ENCODE measurements around the gene GP9.
"Not testable (repeated sequence)": the region's sequence is repeated elsewhere in the genome, so short reads cannot be mapped to it uniquely, and the experiment has no call there.

Gene GP9

DNA sequence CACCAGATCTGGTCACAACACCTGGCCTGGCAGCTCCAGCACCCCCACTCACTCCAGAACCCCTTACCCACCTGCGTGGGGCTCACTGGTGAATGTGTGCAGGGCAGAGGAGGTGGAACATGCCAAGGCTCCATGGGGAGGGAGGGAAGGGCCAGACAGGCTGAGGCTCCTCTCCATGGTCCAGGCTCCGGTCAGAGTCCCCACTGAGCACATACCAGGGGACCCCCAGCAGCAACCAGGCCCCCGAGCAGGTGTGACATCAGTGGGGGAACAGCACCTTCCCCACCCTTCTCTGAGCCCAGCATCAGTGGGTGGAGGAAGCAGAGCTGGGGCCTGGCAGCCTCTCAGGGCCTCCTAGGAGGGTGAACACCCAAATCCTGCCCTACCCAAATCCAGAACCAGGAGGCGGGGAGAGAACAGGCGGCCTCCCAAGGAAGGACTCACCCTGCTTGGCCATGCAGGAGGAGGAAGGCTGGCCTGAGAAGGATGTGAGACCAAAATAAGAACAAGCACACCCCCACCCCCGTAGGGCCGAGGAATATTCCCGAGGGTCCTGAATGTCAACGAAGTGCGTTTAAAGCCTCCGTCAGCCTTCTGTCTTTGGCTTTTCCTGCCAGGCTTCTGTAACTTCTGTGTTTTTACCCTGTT is 1.1 kb upstream of the GP9 start:
- Histone ChIP-seq H3K27me3 (ENCODE audit: control insufficient read depth, insufficient read depth, low read length) (no peaks in the 10 kb centered on the region), H3K4me1 (ENCODE audit: control insufficient read depth, insufficient read depth, low read length) (peaks cover 46% of the 10 kb centered on the region), H3K4me3 (ENCODE audit: low read length) (no peak overlapping the region), H3K36me3 (ENCODE audit: control insufficient read depth, insufficient read depth, low read length) (no peaks in the 10 kb centered on the region), H3K9me3 (ENCODE audit: control insufficient read depth, low read length) (no peaks in the 10 kb centered on the region), H3K9ac (ENCODE audit: low read length) (no peak overlapping the region)

DNA sequence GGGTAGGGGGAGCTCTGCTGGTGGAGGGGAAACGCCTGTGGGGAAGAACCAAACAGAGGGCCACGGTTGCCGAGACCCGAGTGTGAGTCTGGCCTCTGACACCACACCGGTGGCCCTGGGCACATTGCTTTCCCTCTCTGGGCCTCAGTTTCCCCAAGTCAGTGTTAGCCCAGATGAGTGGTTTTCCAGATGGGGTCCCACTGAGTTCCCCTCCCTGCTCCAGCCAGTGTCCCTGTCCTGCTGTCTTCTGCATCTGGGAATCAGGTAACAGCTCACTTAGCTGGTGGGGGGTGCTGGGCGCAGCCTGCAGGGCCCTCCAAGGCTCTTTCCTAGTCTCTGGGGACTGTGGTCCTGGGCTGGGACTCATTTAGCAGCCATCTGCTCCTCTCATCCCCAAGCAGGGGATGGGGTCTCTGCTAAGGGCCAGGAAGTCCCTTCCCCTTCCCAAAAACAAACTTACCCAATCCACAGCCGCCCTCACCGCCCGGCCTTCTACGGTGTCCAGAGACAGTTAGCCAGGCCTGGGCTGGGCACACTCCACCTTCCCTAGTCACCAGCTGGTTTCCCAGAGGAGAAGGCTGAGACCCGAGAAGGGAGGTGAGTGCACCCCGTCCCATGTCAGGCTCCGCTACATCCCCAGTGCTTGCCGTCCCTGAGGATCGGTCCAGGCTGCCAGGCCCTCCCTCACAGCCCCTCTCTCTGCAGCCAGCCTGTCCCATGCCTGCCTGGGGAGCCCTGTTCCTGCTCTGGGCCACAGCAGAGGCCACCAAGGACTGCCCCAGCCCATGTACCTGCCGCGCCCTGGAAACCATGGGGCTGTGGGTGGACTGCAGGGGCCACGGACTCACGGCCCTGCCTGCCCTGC is 676 bp downstream of the GP9 start:
- Histone ChIP-seq H3K9ac (ENCODE audit: low read length) (no peak overlapping the region), H3K4me1 (ENCODE audit: control insufficient read depth, insufficient read depth, low read length) (peaks cover 49% of the 10 kb centered on the region)

DNA sequence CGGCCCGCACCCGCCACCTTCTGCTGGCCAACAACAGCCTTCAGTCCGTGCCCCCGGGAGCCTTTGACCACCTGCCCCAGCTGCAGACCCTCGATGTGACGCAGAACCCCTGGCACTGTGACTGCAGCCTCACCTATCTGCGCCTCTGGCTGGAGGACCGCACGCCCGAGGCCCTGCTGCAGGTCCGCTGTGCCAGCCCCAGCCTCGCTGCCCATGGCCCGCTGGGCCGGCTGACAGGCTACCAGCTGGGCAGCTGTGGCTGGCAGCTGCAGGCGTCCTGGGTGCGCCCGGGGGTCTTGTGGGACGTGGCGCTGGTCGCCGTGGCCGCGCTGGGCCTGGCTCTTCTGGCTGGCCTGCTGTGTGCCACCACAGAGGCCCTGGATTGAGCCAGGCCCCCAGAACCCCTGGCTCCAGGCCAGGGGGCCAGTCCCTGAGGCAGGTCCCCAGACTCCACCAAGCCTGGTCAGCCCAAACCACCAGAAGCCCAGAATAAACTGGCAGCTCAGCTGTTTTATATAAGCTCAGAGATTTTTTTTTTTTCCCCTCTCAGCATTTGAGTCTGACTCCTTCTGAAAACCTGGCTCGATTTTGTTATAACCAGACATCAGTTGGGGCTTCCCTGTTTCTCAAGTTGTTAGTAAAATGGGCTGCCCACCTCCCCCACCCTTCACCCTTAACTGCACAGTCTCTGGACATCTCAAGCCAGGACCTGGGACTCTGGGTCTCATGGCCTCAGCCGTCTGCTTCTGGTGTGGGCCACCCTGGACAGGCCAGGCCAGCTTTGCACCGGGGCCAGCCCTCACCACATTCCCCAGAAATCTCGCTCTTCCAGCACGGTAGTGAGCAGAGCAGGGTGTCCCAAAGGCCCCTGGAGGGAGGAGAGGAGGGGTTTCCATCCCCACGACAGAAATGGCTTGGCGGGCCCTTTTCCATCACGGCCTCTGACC is 1.6 kb downstream of the GP9 start:
- H3K4me3 ChIP-seq (ENCODE audit: low read length): no peak overlapping the region
- H3K9me3 ChIP-seq (ENCODE audit: control insufficient read depth, low read length): no peaks in the 10 kb centered on the region
- peaks cover 40% of the 10 kb centered on the region for H3K4me1 ChIP-seq (ENCODE audit: control insufficient read depth, insufficient read depth, low read length)
- H3K9ac ChIP-seq (ENCODE audit: low read length): no peak overlapping the region
- no peaks in the 10 kb centered on the region for H3K36me3 ChIP-seq (ENCODE audit: control insufficient read depth, insufficient read depth, low read length)
- no peaks in the 10 kb centered on the region for H3K27me3 ChIP-seq (ENCODE audit: control insufficient read depth, insufficient read depth, low read length)

More for the DNA sequence above, 676 bp downstream of the GP9 start:
- Histone ChIP-seq H3K27me3 (ENCODE audit: control insufficient read depth, insufficient read depth, low read length) (no peaks in the 10 kb centered on the region), H3K4me3 (ENCODE audit: low read length) (no peak overlapping the region), H3K9me3 (ENCODE audit: control insufficient read depth, low read length) (no peaks in the 10 kb centered on the region), H3K36me3 (ENCODE audit: control insufficient read depth, insufficient read depth, low read length) (no peaks in the 10 kb centered on the region)

DNA sequence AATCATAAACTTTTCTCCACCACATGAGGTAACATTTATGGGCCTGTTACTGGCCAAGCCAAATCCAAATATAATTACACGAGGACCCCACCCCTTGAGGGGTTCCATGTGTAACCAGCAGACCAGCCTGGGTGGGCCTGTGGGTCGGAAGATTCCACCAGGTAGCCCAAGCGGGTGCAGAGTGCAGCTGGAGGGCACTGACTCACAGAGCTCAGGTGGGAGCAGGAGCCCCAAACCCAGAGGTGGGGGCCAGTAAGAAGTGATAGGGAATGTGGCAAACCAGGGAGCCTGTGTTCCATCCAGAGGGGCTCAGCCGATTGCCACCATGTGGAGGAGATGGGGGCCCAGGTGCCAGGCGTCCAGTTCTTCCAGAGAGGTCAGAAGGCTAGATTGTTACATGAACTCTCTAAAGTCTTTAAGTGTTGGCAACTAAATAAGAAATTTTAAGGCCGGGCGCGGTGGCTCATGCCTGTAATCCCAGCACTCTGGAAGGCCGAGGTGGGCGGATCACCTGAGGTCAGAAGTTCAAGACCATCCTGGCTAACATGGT is 2.6 kb downstream of the GP9 start:
- H3K9ac ChIP-seq (ENCODE audit: low read length): no peak overlapping the region

DNA sequence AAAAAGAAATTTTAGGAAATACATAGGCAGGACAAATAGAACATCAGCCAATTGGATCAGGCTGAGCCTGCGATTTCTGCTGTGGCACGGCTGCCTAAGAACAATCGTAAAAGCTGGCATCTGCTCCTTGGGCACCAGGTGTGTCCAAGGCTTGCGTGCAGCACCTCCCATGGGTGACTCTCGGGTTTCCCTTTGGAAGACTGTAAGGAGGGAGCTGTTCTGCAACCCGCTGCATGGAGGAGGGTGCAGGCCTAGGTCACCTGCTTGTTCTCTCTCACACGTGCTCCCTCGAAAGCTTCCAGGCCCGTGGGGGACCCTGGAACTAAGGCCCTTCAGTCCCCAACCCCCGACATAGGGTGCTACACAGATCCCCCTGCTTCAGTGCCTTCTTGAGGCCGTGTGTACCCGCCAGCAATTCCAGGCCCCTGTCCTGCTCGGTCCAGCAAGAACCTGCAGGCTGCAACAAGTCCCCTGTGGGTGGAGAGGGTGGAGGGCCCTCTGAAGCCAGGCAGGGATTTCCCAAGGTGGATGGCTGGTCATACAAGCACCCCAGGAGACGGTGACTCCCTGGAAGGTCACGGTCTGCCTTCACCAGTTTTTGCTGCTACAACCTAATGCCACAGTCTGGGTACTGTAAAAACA is 3.4 kb downstream of the GP9 start:
- Histone ChIP-seq H3K4me3 (ENCODE audit: low read length) (no peak overlapping the region), H3K4me1 (ENCODE audit: control insufficient read depth, insufficient read depth, low read length) (peaks cover 38% of the 10 kb centered on the region), H3K36me3 (ENCODE audit: control insufficient read depth, insufficient read depth, low read length) (no peaks in the 10 kb centered on the region), H3K9ac (ENCODE audit: low read length) (no peak overlapping the region), H3K27me3 (ENCODE audit: control insufficient read depth, insufficient read depth, low read length) (no peaks in the 10 kb centered on the region), H3K9me3 (ENCODE audit: control insufficient read depth, low read length) (no peaks in the 10 kb centered on the region)

More for the DNA sequence above, 2.6 kb downstream of the GP9 start:
- no peaks in the 10 kb centered on the region for H3K27me3 ChIP-seq (ENCODE audit: control insufficient read depth, insufficient read depth, low read length)
- peaks cover 38% of the 10 kb centered on the region for H3K4me1 ChIP-seq (ENCODE audit: control insufficient read depth, insufficient read depth, low read length)
- no peak overlapping the region for H3K4me3 ChIP-seq (ENCODE audit: low read length)
- H3K36me3 ChIP-seq (ENCODE audit: control insufficient read depth, insufficient read depth, low read length): no peaks in the 10 kb centered on the region
- no peaks in the 10 kb centered on the region for H3K9me3 ChIP-seq (ENCODE audit: control insufficient read depth, low read length)

DNA sequence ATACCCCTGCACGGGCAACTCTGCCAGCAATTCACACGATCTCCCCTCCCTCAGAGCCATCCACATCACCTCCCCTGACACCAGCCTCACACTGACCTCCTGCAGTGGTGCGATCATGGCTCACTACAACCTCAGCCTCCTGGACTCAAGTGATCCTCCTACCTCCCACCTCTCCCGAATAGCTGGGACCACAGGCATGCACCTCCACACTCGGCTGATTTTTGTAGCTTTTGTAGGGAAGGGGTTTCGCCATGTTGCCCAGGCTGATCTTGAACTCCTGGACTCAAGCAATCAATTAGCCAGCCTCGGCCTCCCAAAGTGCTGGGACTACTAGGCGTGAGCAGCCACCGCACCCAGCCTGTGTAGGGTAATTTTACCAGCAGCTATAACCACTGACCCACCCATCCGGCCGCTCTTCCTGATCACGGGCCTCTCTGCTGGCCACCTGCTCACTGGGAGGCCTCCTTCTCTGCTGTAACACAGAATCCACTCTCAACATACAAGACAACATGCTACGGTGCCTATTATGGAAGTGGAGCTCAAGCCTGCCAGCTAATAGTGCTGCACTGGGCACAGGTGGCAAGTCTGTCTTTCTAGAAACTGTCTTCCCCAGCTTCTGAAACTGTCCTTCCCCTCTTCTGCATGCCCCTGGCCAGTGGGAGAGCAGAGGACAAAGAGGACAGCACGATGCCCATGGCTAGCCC is 4.6 kb downstream of the GP9 start:
- Histone ChIP-seq H3K27me3 (ENCODE audit: control insufficient read depth, insufficient read depth, low read length) (no peaks in the 10 kb centered on the region), H3K36me3 (ENCODE audit: control insufficient read depth, insufficient read depth, low read length) (no peaks in the 10 kb centered on the region), H3K9me3 (ENCODE audit: control insufficient read depth, low read length) (no peaks in the 10 kb centered on the region), H3K9ac (ENCODE audit: low read length) (no peak overlapping the region), H3K4me3 (ENCODE audit: low read length) (no peak overlapping the region), H3K4me1 (ENCODE audit: control insufficient read depth, insufficient read depth, low read length) (peaks cover 36% of the 10 kb centered on the region)

DNA sequence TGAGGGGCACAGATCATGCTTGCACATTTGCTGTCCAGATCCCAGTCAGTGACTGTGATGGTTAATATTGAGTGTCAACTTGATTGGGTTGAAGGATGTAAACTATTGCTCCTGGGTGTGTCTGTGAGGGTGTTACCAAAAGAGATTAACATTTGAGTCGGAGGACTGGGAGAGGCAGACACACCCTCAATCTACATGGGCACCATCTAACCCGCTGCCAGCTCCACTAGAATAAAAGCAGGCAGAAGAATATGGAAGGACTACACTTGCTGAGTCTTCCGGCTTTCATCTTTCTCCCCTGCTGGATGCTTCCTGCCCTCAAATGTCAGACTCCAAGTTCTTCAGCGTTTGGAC is 5.1 kb downstream of the GP9 start:
- peaks cover 36% of the 10 kb centered on the region for H3K4me1 ChIP-seq (ENCODE audit: control insufficient read depth, insufficient read depth, low read length)
- H3K9me3 ChIP-seq (ENCODE audit: control insufficient read depth, low read length): no peaks in the 10 kb centered on the region
- no peaks in the 10 kb centered on the region for H3K27me3 ChIP-seq (ENCODE audit: control insufficient read depth, insufficient read depth, low read length)
- no peaks in the 10 kb centered on the region for H3K36me3 ChIP-seq (ENCODE audit: control insufficient read depth, insufficient read depth, low read length)
- H3K9ac ChIP-seq (ENCODE audit: low read length): no peak overlapping the region
- no peak overlapping the region for H3K4me3 ChIP-seq (ENCODE audit: low read length)

DNA sequence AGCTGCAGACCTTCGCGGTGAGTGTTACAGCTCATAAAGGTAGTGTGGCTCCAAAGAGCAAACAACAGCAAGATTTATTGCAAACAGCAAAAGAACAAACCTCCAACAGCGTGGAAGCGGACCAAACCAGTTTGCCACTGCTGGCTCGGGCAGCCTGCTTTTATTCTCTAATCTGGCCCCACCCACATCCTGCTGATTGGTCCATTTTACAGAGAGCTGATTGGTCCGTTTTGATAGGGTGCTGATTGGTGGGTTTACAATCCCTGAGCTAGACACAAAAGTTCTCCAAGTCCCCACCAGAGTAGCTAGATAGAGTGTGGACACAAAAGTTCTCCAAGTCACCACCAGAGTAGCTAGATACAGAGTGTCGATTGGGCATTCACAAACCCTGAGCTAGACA is 7.1 kb downstream of the GP9 start:
- H3K4me3 ChIP-seq (ENCODE audit: low read length); H3K9ac ChIP-seq (ENCODE audit: low read length); H3K27me3 ChIP-seq (ENCODE audit: control insufficient read depth, insufficient read depth, low read length); H3K36me3 ChIP-seq (ENCODE audit: control insufficient read depth, insufficient read depth, low read length); H3K9me3 ChIP-seq (ENCODE audit: control insufficient read depth, low read length): not testable (repeated sequence)
- peaks cover 36% of the 10 kb centered on the region for H3K4me1 ChIP-seq (ENCODE audit: control insufficient read depth, insufficient read depth, low read length)

DNA sequence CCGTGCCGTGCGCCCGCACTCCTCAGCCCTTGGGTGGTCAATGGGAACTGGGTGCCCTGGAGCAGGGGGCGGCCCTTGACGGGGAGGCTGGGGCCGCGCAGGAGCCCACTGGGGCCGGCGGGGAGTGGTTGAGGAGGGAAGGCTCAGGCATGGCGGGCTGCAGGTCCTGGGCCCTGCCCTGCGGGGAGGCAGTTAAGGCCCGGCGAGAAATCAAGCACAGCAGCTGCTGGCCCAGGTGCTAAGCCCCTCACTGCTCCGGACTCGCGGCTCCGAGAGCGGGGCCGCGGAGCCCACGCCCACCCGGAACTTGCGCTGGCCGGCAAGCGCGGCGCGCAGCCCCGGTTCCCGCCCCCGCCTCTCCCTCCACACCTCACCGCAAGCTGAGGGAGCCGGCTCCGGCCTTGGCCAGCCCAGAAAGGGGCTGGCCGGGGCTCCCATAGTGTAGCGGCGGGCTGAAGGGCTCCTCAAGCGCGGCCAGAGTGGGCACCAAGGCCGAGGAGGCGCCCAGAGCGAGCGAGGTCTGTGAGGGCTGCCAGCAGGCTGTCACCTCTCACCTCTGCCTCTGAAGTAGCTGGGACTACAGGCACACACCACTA is 7.8 kb downstream of the GP9 start:
- Histone ChIP-seq H3K36me3 (ENCODE audit: control insufficient read depth, insufficient read depth, low read length) (no peaks in the 10 kb centered on the region), H3K4me3 (ENCODE audit: low read length) (no peak overlapping the region), H3K27me3 (ENCODE audit: control insufficient read depth, insufficient read depth, low read length) (no peaks in the 10 kb centered on the region), H3K9ac (ENCODE audit: low read length) (peak overlapping the region; percentile 57), H3K9me3 (ENCODE audit: control insufficient read depth, low read length) (no peaks in the 10 kb centered on the region), H3K4me1 (ENCODE audit: control insufficient read depth, insufficient read depth, low read length) (peaks cover 36% of the 10 kb centered on the region)

DNA sequence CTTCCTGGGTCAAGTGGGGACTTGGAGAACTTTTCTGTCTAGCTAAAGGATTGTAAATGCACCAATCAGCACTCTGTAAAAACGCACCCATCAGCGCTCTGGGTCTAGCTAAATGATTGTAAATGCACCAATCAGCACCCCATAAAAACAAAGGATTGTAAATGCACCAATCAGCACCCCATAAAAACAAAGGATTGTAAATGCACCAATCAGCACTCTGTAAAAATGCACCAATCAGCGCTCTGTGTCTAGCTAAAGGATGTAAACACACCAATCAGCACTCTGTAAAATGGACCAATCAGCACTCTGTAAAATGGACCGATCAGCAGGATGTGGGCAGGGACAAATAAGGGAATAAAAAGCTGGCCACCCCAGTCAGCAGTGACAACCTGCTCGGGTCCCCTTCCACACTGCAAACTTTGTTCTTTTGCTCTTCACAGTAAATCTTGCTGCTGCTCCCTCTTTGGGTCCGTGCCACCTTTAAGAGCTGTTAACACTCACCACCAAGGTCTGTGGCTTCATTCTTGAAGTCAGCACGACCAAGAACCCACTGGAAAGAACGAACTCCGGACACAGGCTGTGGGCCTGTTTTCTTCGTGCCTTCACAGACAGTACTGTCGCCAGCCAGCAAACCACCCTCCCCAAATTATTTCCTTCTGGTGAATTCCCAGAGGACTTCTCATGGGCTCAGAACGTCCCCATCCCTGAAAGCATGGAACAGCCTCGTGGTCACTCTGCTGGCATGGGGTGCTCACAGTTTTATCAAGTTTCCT is 8.9 kb downstream of the GP9 start:
- H3K27me3 ChIP-seq (ENCODE audit: control insufficient read depth, insufficient read depth, low read length); H3K36me3 ChIP-seq (ENCODE audit: control insufficient read depth, insufficient read depth, low read length); H3K9ac ChIP-seq (ENCODE audit: low read length); H3K9me3 ChIP-seq (ENCODE audit: control insufficient read depth, low read length): not testable (repeated sequence)
- peaks cover 27% of the 10 kb centered on the region for H3K4me1 ChIP-seq (ENCODE audit: control insufficient read depth, insufficient read depth, low read length)
- H3K4me3 ChIP-seq (ENCODE audit: low read length): peak overlapping the region; percentile 14
